HFFc6 (cell line): ENCODE measurements around the gene TMCC3. TPM values are rescaled to one million over a fixed set of nuclear protein-coding genes. Genes with fewer than 3 reads are reported as not detected.

Source experiments
- DNase-seq: peaks from one replicate; pipeline ENCODE4 v3.0.0-alpha.2; 2018
- H3K27ac Mint-ChIP-seq: 2 replicates; pipeline ENCODE4 v1.8.0; 2020; ENCODE audit warnings: mild to moderate bottlenecking, mixed read lengths
- H3K27me3 Mint-ChIP-seq: 2 replicates; pipeline ENCODE4 v1.8.0; 2021; ENCODE audit warnings: mild to moderate bottlenecking, moderate library complexity, mixed read lengths; ENCODE audit not compliant: insufficient read depth
- H3K36me3 Mint-ChIP-seq: 2 replicates; pipeline ENCODE4 v1.8.0; 2021; ENCODE audit warnings: low read depth, mixed read lengths
- H3K4me1 Mint-ChIP-seq: 2 replicates; pipeline ENCODE4 v1.8.0; 2020; ENCODE audit warnings: low read depth, mixed read lengths
- H3K4me3 Mint-ChIP-seq: 2 replicates; pipeline ENCODE4 v1.8.0; 2020; ENCODE audit warnings: mild to moderate bottlenecking, moderate library complexity, mixed read lengths
- H3K9me3 Mint-ChIP-seq: 2 replicates; pipeline ENCODE4 v1.8.0; 2020; ENCODE audit warnings: mild to moderate bottlenecking, mixed read lengths
- total RNA-seq, 6 experiments: library from RNA; stranded (reverse); fragmentation: NEBNext Ultra II Directional; extraction: Animal tissue kit (Norgen Biotek cat#: 25700); gene quantifications; 2 replicates in 1 of 6; 3 replicates in 5 of 6; pipeline ENCODE4 v1.2.3, GENCODE V29; 2021
- TF ChIP-seq, protein P1 (sequence below): fragments of 200-600 bp; sonication (generic); IDR thresholded peaks from 2 replicates; pipeline ENCODE4 v1.5.0; 2021; ENCODE audit warnings: antibody characterized with exemption, mild to moderate bottlenecking

The TMCC3 gene
- total RNA-seq, 6 experiments from 2014 or later: not detected

- H3K4me3 Mint-ChIP-seq: no peak overlapping the region
- H3K36me3 Mint-ChIP-seq: no peaks in the 10 kb centered on the region
- TF ChIP-seq, protein P1, sequence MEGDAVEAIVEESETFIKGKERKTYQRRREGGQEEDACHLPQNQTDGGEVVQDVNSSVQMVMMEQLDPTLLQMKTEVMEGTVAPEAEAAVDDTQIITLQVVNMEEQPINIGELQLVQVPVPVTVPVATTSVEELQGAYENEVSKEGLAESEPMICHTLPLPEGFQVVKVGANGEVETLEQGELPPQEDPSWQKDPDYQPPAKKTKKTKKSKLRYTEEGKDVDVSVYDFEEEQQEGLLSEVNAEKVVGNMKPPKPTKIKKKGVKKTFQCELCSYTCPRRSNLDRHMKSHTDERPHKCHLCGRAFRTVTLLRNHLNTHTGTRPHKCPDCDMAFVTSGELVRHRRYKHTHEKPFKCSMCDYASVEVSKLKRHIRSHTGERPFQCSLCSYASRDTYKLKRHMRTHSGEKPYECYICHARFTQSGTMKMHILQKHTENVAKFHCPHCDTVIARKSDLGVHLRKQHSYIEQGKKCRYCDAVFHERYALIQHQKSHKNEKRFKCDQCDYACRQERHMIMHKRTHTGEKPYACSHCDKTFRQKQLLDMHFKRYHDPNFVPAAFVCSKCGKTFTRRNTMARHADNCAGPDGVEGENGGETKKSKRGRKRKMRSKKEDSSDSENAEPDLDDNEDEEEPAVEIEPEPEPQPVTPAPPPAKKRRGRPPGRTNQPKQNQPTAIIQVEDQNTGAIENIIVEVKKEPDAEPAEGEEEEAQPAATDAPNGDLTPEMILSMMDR: no peak
- no peaks in the 10 kb centered on the region for H3K9me3 Mint-ChIP-seq
- H3K27ac Mint-ChIP-seq: no peak overlapping the region
- H3K27me3 Mint-ChIP-seq: peaks cover 22% of the 10 kb centered on the region
- no peaks in the 10 kb centered on the region for H3K4me1 Mint-ChIP-seq
- no peak for DNase-seq
These were observed 39.9 kb upstream of the TMCC3 start for GRCh38 chr12:94690198-94690771.

GRCh38 chr12:94689646-94690036 lies 39.3 kb upstream of the TMCC3 start:
- no peaks in the 10 kb centered on the region for H3K9me3 Mint-ChIP-seq
- H3K27me3 Mint-ChIP-seq: peaks cover 21% of the 10 kb centered on the region
- H3K27ac Mint-ChIP-seq: no peak overlapping the region
- H3K36me3 Mint-ChIP-seq: no peaks in the 10 kb centered on the region
- TF ChIP-seq, protein P1: no peak
- H3K4me1 Mint-ChIP-seq: no peaks in the 10 kb centered on the region
- H3K4me3 Mint-ChIP-seq: no peak overlapping the region
- DNase-seq: no peak

GRCh38 chr12:94689002-94689645 lies 38.8 kb upstream of the TMCC3 start:
- no peak overlapping the region for H3K27ac Mint-ChIP-seq

DNA sequence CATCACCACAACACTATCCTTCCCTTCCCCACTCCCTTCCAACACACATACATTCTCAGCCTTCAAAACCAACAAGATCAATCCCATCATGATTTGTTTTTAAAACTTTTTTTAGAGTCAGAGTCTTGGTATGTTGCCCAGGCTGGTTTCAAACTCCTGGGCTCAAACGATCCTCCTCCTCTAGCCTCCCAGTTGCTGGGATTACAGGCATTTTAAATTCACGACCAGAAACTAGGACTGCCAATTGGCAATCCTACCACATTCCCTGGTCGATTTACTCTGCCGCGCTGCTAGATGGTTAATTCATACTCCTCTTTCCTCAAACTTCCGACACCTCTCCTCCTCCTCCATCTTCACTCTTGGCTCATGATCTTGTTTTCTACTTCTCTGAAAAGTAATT lies 37.5 kb upstream of the TMCC3 start:
- Mint-ChIP-seq H3K4me1 (no peaks in the 10 kb centered on the region), H3K36me3 (no peaks in the 10 kb centered on the region), H3K9me3 (no peaks in the 10 kb centered on the region), H3K27me3 (peaks cover 16% of the 10 kb centered on the region), H3K27ac (no peak overlapping the region), H3K4me3 (no peak overlapping the region)
- TF ChIP-seq, protein P1: no peak
- DNase-seq: no peak

More at GRCh38 chr12:94689002-94689645, 38.8 kb upstream of the TMCC3 start:
- Mint-ChIP-seq H3K27me3 (peaks cover 19% of the 10 kb centered on the region), H3K36me3 (no peaks in the 10 kb centered on the region), H3K4me3 (no peak overlapping the region), H3K4me1 (no peaks in the 10 kb centered on the region), H3K9me3 (no peaks in the 10 kb centered on the region)
- no peak for DNase-seq
- TF ChIP-seq, protein P1: no peak

- H3K27me3 Mint-ChIP-seq: peaks cover 11% of the 10 kb centered on the region
- TF ChIP-seq, protein P1: no peak
- no peak overlapping the region for H3K4me3 Mint-ChIP-seq
- no peak overlapping the region for H3K27ac Mint-ChIP-seq
- no peaks in the 10 kb centered on the region for H3K9me3 Mint-ChIP-seq
- no peaks in the 10 kb centered on the region for H3K4me1 Mint-ChIP-seq
- no peaks in the 10 kb centered on the region for H3K36me3 Mint-ChIP-seq
- DNase-seq: no peak
These were observed 36.7 kb upstream of the TMCC3 start for GRCh38 chr12:94686834-94687628.
